ENCODE data around the gene PNP. TPM values are rescaled to one million over a fixed set of nuclear protein-coding genes. Genes with fewer than 3 reads are reported as not detected.

Gene PNP
- 27.3 and 34.8 TPM in 2 replicates for total RNA-seq (2014; rRNA removed; shearing (Covaris generic))

GRCh38 chr14:20469242-20469889 lies at the start of gene PNP:
PNP (plus strand) TSS chr14:20469406; CDS start chr14:20469525, 119 bp downstream.
- H3K36me3 ChIP-seq: peaks cover 20% of the 10 kb centered on the region
- peak within 1 kb of the TSS; percentile 70 for H3K4me3 ChIP-seq
- peaks cover 6% of the 10 kb centered on the region; the same call in 1 of the 2 replicates for H3K4me1 ChIP-seq (replicated peaks)
- H3K27me3 ChIP-seq (replicated peaks): no peaks in the 10 kb centered on the region
- peak; percentile 74 to 84 for DNase-seq (ENCODE audit: low read depth in 1 of 2, low spot score in 2 of 2)
- peak within 1 kb of the TSS; percentile 52 for H3K27ac ChIP-seq
- H3K9me3 ChIP-seq (replicated peaks): no peaks in the 10 kb centered on the region; the same call in 1 of the 2 replicates

GRCh38 chr14:20419419-20419818 lies 49.8 kb upstream of the PNP start:
- Histone ChIP-seq H3K4me1 (replicated peaks) (no peaks in the 10 kb centered on the region), H3K27me3 (replicated peaks) (no peaks in the 10 kb centered on the region), H3K4me3 (no peak overlapping the region), H3K9me3 (replicated peaks) (no peaks in the 10 kb centered on the region), H3K27ac (no peak overlapping the region), H3K36me3 (no peaks in the 10 kb centered on the region)
- no peak for DNase-seq (ENCODE audit: low read depth in 1 of 2, low spot score in 2 of 2)

DNA sequence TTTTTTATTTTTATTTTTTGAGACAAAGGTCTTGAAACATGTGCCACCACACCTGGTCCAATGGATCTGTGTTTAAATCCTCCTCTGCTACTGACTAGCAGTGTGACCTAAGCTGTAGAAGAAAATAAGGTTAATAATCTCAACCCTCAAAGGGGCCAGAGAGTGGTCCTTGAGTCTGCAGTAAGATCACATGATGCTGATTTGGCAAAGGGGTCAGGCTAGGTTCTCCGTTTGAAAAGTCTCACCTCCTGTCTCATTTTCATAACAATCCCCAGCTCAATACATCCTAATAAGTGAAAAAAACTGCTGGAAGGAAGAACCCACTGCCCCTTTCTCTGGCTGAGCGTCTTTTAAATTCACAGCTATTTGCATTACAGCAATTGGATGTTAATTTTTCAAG lies 47.9 kb upstream of the PNP start:
- H3K36me3 ChIP-seq: no peaks in the 10 kb centered on the region
- DNase-seq (ENCODE audit: low read depth in 1 of 2, low spot score in 2 of 2): no peak
- H3K9me3 ChIP-seq (replicated peaks): no peaks in the 10 kb centered on the region
- no peaks in the 10 kb centered on the region for H3K4me1 ChIP-seq (replicated peaks)
- H3K27me3 ChIP-seq (replicated peaks): no peaks in the 10 kb centered on the region
- no peak overlapping the region for H3K4me3 ChIP-seq
- H3K27ac ChIP-seq: no peak overlapping the region

- no peak for DNase-seq (ENCODE audit: low read depth in 1 of 2, low spot score in 2 of 2)
- H3K4me3 ChIP-seq: no peak overlapping the region
- H3K4me1 ChIP-seq (replicated peaks): peaks cover 3% of the 10 kb centered on the region; the same call in 1 of the 2 replicates
- H3K27ac ChIP-seq: no peak overlapping the region
- H3K9me3 ChIP-seq (replicated peaks): no peaks in the 10 kb centered on the region
- no peaks in the 10 kb centered on the region for H3K36me3 ChIP-seq
- no peaks in the 10 kb centered on the region for H3K27me3 ChIP-seq (replicated peaks)
Measured at GRCh38 chr14:20422886-20423285, 46.3 kb upstream of the PNP start.

GRCh38 chr14:20424851-20425250 lies 44.4 kb upstream of the PNP start:
- H3K27ac ChIP-seq: no peak overlapping the region

DNA sequence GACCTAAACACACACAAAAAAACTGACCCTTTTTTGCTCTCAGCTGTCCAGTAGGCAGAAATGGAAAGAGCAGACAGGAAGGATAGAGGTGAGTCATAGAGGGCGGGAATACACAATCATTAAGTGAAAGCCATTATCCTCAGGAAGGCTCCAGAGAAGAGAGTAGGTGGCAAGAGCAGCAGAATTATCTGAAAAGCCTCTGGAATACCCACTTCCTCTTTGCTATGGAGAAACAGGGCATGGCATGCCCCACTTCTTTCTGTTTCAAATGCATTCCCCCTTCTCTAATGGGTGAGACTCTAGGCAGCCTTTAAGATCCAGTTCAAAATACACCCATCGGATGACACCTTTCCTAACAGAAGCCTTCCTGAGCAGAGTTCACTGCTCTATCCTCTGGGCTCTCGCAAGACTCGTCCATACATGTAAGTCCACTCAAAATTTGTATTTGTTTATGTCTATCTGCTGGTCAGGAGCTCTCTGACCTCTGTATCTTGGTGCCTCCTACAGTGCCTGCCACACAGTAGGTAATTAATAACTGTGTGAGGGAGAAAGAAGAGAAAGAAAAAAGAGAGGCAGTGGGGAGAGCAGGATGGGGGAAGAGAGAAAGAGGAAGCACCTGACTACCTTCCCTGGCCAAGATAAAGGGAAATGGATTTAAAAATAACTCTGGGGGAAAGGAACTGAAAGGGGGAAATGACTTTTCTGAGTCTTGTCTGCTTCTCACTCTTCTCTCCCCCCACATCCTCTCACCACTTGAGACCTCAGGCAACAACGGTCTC lies 41.8 kb upstream of the PNP start:
- H3K36me3 ChIP-seq: no peaks in the 10 kb centered on the region
- peak in 1 of 2 experiments; percentile 31 for DNase-seq (ENCODE audit: low read depth in 1 of 2, low spot score in 2 of 2)
- H3K9me3 ChIP-seq (replicated peaks): no peaks in the 10 kb centered on the region

More at GRCh38 chr14:20424851-20425250, 44.4 kb upstream of the PNP start:
- H3K27me3 ChIP-seq (replicated peaks): no peaks in the 10 kb centered on the region
- peaks cover 3% of the 10 kb centered on the region; the same call in 1 of the 2 replicates for H3K4me1 ChIP-seq (replicated peaks)
- no peaks in the 10 kb centered on the region for H3K9me3 ChIP-seq (replicated peaks)
- H3K36me3 ChIP-seq: no peaks in the 10 kb centered on the region
- H3K4me3 ChIP-seq: no peak overlapping the region
- DNase-seq (ENCODE audit: low read depth in 1 of 2, low spot score in 2 of 2): no peak

DNA sequence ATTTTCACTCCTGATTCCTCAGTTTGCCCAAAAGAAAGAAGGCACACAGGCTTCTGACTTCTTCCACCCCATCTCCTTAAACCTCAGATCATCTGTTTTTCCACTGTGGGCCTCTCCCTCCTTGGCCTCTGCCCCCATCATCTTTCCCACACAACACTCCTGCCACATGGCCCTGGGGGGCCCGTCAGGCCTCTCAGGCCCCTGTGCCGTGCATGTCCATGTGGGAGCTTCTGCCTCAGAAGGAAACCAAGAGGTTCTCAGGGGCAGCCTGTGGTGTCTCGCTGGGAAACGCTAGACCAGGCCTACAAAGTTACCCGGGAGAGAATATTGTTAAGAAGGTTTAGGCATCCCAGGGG lies 41.2 kb upstream of the PNP start:
- Histone ChIP-seq H3K4me1 (replicated peaks) (peaks cover 3% of the 10 kb centered on the region; the same call in 1 of the 2 replicates), H3K4me3 (no peak overlapping the region), H3K36me3 (no peaks in the 10 kb centered on the region), H3K9me3 (replicated peaks) (no peaks in the 10 kb centered on the region), H3K27me3 (replicated peaks) (no peaks in the 10 kb centered on the region), H3K27ac (no peak overlapping the region)
- no peak for DNase-seq (ENCODE audit: low read depth in 1 of 2, low spot score in 2 of 2)

More for the DNA sequence above, 41.8 kb upstream of the PNP start:
- H3K4me3 ChIP-seq: no peak overlapping the region
- no peak overlapping the region for H3K27ac ChIP-seq
- peaks cover 3% of the 10 kb centered on the region; the same call in 1 of the 2 replicates for H3K4me1 ChIP-seq (replicated peaks)
- no peaks in the 10 kb centered on the region for H3K27me3 ChIP-seq (replicated peaks)

DNA sequence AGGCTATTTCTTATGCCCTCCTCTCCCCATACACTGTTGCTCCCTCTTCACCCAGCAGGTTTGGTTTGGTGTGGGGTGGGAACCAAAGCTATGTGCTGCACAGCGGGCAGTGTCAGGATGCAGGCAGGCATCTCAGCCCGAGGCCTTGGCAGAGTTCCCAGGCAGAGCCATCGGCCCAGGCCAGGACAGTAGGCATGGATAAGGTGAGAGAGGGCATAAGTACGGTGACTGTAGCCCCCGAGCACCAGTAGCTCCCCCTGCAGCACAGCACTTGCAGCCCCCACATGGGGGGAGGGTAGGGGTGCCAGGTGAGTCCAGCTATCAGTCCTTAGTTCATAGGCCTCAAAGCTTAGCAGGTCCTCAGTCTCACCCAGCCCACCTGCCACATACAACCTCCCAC lies 40.4 kb upstream of the PNP start:
- H3K27me3 ChIP-seq (replicated peaks): no peaks in the 10 kb centered on the region
- no peak overlapping the region for H3K27ac ChIP-seq
- H3K9me3 ChIP-seq (replicated peaks): no peaks in the 10 kb centered on the region
- H3K36me3 ChIP-seq: no peaks in the 10 kb centered on the region
- peaks cover 3% of the 10 kb centered on the region; the same call in 1 of the 2 replicates for H3K4me1 ChIP-seq (replicated peaks)
- DNase-seq (ENCODE audit: low read depth in 1 of 2, low spot score in 2 of 2): no peak
- H3K4me3 ChIP-seq: no peak overlapping the region

DNA sequence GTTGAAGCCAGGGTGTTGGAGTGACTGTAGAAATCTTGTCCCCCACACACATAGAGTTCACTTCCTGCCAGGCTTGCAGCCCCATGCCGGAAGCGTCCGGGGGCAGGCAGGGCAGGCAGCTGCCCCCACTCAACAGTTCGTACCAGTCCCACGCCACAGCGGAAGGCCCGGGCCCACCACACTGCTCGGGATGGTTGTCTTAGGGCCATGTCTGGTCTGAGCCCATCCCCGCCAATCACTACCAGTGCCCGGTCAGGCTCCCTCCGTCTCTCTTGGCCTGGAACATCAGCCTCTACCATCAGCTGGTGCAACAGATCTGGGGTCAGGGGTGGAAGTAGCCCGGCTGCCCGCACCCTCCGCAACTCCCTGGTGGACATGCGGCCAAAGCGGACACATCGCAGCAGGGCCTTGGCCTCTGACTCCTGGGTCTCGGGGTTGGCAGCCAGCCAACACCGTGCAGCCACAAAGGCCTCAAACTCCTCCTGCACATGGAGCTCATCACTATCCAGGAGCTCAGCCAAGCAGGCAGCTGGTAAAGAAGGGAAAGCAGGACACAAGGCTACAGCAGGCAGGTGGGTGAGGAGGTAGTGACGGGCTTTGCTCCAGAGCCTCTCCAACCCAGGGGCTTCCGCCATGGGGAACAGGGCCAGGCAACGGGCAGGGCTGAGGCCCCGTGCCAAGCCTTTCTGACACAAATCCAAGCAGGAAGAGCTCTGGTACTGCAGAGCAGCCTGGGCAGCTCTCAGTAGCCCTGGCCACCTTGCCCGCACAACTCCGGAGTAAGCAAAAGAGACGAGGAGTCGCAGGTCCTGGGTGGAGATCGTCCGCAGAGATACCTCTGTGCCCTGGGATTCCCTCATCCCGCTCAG lies 39.2 kb upstream of the PNP start:
- Histone ChIP-seq H3K4me1 (replicated peaks) (peaks cover 3% of the 10 kb centered on the region; the same call in 1 of the 2 replicates), H3K4me3 (no peak overlapping the region), H3K27me3 (replicated peaks) (no peaks in the 10 kb centered on the region), H3K9me3 (replicated peaks) (no peaks in the 10 kb centered on the region), H3K27ac (no peak overlapping the region), H3K36me3 (no peaks in the 10 kb centered on the region)
- no peak for DNase-seq (ENCODE audit: low read depth in 1 of 2, low spot score in 2 of 2)

DNA sequence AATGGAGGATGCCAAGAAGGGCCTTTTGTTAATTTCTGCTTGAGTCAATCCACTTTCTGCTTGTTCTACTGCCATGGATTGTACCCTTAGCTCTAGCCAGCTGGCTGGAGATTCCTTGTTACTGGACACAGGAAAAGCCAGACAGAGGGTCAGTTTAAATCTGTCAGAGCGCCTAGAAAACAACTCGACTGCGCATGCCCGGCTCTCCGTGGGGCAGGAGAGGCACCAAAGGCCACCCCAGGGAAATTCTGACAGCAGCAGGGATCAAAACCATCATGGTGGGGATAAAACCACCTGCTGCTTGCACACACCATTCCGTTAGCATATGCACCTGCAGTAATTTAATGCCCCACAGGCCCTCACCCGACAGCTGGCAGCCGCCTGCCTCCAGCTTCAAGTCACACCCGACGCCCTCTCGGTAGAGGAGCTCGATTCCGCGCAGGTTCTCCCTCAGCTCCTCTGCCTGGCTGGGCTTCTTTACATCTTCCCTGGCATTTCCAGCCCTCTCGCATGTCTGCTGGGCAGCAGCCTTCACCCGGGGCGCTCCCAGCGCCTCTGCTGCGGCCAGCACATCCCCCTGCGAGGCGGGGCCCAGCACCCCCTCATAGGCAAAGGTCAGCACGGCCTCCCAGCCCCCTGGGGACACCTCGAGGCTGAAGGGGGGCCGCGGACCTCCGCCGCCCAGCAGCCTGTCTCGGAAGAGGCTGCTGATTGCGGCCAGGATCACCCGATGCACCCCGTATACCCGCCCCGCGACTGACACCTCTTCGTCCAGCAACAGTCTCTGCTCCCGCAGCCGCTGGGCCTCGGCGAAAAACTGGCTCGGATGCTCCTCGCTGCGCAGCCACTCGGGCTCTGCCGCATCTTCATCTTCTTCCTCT lies 34.3 kb upstream of the PNP start:
- Histone ChIP-seq H3K27ac (no peak overlapping the region), H3K9me3 (replicated peaks) (no peaks in the 10 kb centered on the region), H3K36me3 (no peaks in the 10 kb centered on the region), H3K27me3 (replicated peaks) (no peaks in the 10 kb centered on the region), H3K4me1 (replicated peaks) (no peaks in the 10 kb centered on the region), H3K4me3 (no peak overlapping the region)
- DNase-seq (ENCODE audit: low read depth in 1 of 2, low spot score in 2 of 2): no peak

DNA sequence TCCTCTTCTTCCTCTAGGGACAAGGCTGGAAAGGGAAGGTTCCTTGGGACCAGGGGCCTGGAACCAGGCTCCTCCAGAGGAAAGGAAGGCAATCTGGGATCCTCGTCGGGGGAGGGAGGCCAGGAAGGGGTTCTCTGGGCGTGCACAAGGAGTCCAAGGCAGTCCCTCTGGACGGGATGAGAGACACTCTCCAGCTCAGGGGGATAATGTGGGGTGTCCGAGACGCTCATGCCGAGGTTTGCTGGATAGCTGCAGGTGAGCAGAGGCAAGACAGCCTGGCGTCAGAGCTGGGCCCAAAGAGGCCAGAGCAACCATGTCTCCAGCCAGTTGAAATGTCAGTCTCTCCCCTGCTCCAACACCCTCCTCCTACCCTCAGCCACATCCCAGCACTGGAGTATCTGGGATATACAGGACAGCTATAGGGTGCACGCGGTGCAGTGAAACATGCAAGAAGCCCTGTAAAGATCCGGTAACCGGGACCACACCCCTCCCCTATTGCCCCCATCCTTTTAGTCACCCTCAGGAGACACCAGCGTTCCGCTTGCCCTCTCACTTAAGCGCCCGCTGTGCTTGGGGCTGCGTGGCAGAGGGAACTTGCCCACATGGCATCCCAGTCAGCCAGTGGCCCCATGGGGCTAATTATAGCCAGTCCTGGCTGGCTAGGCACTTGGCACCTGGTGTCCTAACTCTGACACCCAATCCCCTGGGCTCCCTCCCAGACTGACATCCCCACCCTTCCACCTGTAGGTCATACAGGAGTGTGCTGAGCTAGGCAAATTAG lies 33.4 kb upstream of the PNP start, which contains the start of gene KLHL33:
Gene KLHL33 (minus strand): TSS at position 585 of the 781 bp plus-strand sequence. CDS start 355 bp downstream, at position 230.
- no peaks in the 10 kb centered on the region for H3K4me1 ChIP-seq (replicated peaks)
- no peaks in the 10 kb centered on the region for H3K27me3 ChIP-seq (replicated peaks)
- H3K36me3 ChIP-seq: no peaks in the 10 kb centered on the region
- no peaks in the 10 kb centered on the region for H3K9me3 ChIP-seq (replicated peaks)
- H3K27ac ChIP-seq: no peak within 1 kb of the TSS
- no peak within 1 kb of the TSS for H3K4me3 ChIP-seq
- DNase-seq (ENCODE audit: low read depth in 1 of 2, low spot score in 2 of 2): no peak

DNA sequence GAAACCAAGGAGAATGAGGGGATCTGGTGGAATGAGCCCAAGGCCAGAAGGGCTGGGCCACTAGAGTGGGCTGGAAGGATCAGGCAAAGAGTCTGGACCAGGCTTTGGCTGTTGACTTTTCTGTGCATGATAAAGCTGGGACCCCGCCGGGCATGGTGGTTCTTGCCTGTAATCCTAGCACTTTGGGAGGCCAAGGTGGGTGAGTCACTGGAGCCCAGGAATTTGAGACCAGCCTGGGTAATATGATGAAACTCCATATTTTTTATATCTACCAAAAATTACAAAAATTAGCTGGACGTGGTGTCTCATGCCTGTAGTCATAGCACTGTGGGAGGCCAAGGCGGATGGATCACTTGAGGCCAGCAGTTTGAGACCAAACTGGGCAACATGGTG lies 32.8 kb upstream of the PNP start:
- no peaks in the 10 kb centered on the region for H3K9me3 ChIP-seq (replicated peaks)
- DNase-seq (ENCODE audit: low read depth in 1 of 2, low spot score in 2 of 2): no peak
- no peaks in the 10 kb centered on the region for H3K4me1 ChIP-seq (replicated peaks)
- no peak overlapping the region for H3K27ac ChIP-seq
- H3K4me3 ChIP-seq: no peak overlapping the region
- H3K27me3 ChIP-seq (replicated peaks): no peaks in the 10 kb centered on the region
- H3K36me3 ChIP-seq: no peaks in the 10 kb centered on the region

Data from SJSA1 (cell line).